NCI-H2107 (cell line): Measurements from ENCODE around the gene BEAN1.
"Not testable (repeated sequence)": the region's sequence is repeated elsewhere in the genome, so short reads cannot be mapped to it uniquely, and the experiment has no call there.

Experiments used
- DNase-seq: peaks from one replicate; lab custom pipeline; 2025; lab: John Stamatoyannopoulos, UW

The BEAN1 gene

DNA sequence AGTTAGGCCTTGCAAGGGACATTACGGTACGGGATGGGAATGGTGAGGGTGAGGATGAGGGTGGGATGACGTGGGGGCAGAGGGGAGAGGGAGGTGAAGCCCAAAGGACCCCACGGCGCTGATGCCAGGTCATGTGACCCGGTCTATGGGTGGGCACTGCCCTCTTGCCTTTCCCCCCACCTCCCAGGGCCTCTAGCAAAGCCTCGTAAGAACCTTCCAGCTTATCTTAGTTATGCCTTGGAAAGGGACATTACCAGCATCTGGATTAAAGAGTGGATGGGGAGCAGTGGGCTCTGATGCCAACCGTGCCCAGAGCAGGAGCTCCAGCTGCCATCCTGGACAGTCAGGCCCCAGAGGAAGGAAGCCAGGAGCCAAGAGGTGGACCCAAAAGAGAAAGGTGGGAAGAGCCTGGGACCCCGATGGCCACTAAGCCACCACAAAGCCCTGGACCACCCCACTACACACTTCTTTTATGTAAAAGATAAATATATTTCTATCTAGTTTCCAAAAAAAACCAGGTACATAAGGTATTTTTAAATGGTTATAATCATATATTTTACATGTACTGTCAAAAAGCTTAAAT is 81.9 kb downstream of the BEAN1 start:
- DNase-seq, result no peak

DNA sequence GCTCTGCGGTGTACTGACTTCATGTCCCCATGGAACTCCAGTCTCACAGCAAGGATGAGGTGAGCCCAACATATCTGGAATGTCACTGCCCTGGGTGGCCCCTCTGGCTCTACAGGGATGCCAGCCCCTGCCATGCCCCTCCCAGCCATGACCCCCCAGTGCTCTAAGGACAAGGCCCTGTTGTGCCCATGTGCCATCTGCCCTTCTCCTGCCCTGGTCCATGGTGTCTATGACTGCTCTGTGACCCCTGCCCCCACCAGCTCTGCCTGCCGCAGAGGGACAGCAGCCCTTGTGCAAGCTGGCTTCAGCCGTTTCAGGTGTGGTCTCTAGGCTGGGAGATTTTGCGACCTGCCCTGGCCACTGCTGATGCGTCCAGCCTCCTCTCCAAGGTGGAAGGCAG is 82.5 kb downstream of the BEAN1 start:
- DNase-seq, result no peak

DNA sequence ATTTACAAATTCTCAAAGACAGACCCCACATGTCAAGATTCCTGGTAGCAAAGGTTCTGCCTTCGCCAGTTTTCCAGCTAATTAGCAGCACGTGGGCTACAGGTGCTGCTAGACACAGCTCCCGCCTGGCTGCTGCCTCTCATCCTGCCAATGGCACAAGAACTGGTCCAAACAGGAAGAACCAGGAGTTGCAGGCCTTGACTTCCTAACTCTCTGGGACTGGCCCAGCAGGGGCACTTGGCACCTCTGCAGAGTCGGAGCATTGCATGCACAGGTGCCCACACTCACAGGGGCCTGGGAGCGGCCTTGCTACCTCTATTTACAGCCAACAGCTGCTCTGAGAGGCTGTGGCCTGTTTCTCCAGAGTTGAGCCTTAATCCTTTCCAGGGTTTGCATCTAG is 83.2 kb downstream of the BEAN1 start:
- DNase-seq, result no peak

DNA sequence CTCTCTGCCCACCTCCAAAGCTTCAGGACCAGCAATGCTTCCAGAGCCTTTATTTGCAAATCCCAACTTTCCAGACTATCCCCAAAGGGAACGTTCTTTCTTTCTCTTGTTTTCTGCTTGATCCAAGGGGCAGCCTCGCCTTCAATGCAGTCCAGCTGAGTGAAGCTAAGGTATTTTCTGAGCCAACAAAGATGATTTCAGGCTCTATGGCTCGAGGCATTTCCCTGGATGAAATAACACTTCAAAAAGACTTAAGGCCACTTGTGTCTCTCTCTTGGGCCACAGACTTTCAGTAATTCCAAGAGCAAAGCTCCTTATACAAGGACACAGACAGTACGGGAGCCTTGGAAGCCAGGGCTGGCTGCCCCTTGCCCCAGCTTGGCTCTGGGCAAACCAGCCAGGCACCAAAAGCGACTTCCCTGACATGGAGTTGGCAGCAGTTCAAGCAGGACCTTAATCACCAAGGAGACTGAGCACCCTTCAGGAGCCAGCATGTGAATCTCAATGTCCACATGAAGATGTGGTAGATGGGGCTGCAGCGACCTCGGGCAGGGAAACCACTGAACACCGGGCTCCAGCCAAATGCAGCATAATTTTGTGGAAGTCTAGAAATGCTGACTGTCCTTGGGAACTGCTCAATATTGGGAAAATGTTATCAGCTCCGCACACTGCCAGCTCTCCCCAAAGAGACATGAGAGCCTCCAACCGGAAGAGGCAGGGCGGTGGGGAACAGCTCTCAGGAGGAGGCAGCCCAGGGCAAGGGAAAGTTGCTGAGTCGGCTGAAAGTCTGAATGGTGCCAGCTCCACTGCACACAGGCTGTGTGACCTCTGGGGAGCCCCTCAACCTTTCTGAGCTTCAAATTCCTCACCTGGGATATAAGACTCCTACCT is 83.9 kb downstream of the BEAN1 start:
- no peak for DNase-seq

DNA sequence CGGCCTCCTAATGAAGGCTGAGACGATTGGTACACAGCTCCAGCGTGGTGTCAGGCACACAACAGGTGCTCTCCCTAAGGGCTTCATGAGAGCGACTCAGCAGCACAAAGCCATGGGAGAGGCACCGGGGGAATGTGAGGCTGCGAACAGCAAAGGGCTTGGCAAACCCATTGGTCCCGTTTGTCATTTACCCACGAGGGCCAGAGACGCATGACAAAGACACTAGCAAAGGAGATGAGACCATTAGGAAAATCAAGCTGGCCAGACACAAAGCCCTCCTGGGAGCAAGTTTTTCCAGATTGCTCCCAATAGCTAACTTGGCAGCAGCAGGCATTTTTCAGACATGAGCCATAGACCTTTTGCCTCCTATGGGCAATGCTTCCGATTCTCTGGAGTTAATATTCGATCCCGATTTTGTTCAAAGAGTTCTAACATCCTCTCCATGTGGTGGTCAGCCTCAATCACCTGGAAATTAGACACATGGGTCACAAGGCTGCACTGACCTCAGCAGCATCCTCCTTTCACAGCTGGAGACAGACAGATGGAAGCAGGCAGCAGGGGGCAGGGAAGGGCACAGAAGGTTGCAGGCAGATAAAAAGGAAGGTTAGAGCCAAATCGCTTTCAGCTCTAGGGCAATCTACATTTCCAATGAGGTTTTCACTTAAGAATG is 84.6 kb downstream of the BEAN1 start:
- no peak for DNase-seq

DNA sequence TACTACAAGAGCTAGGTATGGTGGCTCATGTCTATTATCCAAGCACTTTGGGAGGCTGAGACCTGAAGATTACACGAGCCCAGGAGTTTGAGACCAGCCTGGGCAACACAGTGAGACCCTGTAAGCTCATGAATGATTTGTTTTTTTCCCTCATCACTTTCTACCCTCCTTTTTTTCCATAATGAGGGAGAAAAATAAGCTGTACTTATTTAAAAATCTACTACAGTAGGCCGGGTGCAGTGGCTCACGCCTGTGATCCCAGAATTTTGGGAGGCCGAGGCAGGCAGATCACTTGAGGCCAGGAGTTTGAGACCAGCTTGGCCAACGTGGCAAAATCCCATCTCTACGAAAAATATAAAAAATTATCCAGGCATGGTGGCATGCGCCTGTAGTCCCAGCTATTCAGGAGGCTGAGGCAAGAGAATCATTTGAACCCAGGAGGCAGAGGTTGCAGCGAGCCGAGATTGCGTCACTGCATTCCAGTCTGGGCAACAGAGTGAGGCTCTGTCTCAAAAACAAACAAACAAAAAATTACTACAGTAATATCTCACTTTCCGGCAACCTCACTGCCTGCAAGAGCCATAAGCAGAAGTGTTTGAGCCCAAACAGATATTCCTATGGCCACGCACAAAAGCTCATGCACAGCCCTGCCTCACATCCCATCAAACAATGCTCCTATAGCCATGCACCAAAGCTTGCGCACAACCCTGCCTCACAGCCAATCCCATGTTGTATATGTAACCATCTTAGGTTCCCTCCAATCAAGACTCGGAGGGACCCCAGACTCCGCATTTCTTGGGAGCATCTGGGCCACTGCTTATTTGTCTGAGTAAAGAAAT is 85.4 kb downstream of the BEAN1 start:
- no peak for DNase-seq

DNA sequence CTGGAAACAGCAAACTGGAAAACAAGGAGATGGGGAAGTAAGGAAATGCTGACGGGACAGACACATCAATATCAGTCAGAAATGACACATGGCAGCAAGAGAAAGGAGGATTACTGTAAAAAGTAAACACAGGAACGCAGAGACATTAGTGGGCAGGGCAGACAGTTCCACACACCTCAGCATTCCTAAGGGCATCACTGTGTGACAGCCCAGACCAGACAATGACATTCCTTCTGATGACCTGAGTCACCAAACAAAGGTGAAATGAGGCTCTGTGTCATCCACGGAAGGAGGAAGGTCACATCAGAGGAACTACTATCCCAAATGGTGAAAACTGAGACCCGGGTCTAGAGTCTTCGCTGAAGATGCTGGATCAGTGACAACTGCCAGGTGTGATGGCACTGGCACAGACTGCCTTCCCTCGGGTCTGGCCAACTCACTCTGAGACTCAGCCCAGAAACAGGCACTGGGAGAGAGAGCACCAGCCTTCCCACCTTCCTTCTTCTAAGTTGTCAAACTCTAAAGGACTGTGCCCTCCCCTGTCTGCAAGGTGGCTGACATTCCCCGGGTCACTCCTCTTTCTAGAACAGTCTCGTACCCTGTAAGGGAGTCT is 86.1 kb downstream of the BEAN1 start:
- no peak for DNase-seq

DNA sequence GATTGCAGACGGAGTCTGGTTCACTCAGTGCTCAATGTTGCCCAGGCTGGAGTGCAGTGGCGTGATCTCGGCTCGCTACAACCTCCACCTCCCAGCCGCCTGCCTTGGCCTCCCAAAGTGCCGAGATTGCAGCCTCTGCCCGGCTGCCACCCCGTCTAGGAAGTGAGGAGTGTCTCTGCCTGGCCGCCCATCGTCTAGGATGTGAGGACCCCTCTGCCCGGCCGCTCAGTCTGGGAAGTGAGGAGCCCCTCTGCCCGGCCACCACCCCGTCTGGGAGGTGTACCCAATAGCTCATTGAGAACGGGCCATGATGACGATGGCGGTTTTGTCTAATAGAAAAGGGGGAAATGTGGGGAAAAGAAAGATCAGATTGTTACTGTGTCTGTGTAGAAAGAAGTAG is 87.3 kb downstream of the BEAN1 start:
- DNase-seq, result not testable (repeated sequence)

DNA sequence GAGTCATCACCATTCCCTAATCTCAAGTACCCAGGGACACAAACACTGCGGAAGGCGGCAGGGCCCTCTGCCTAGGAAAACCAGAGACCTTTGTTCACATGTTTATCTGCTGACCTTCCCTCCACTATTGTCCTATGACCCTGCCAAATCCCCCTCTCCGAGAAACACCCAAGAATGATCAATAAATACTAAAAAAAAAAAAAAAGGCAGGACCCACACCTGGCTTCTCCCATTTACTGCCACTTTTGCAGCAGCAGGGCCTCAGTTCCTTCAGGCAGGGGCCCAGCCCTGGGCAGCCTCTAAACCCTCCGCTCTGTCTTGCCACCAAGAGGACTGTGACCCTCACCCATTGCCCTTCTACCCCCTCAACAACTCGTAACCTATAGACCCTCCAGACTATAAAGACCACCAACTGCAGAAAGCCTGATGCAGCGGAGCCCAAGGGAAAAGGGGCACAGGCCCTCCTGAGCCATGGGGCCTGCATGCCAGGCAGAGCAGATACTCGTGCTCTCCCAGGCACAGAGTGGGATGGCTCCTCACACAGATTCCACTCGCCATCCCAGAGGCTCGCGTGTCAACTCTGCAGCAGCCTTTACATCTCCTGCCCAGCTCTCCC is 88.0 kb downstream of the BEAN1 start:
- not testable (repeated sequence) for DNase-seq

DNA sequence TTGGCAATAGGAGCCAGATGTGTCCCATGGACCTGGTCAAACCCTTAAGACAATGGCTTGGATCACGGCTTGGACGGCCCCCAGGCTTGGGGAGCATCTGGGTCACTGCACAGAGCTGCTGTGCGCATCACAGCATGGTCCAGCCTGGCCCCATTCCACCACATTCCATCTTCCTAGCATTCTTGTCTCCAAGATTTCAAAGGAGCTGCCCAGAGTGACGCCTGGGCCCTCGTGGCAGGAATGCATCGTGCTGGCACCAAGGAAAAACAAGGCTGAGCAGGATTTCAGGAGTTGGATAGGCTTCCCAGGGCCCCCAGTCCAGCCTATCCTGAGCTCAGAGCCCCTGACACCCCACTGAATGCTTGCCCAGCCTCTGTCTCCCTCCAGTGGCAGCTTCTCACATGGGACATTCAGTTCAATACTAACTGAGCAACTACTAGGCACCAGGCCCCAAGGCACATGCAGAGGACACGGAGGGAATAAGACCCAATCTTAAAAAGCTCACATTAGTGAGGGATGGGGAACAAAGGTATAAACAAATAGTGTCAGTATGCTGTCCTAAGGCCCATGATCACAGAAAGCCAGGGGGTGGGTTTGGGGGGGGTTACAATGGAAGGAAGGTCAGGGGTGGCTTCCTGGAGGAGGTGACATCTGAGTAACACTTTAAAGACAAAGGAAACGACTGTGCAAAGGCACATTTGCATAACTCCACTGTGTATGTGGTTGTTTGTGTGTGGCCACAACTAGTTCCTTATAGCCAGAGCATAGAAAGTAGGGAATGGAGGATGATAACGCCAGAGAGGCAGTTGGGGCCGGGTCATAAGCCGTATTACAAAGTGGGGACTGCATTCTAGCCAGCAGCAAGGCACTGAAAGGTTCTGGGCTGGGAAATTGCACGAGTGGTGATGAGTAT is 88.8 kb downstream of the BEAN1 start:
- DNase-seq, result no peak

DNA sequence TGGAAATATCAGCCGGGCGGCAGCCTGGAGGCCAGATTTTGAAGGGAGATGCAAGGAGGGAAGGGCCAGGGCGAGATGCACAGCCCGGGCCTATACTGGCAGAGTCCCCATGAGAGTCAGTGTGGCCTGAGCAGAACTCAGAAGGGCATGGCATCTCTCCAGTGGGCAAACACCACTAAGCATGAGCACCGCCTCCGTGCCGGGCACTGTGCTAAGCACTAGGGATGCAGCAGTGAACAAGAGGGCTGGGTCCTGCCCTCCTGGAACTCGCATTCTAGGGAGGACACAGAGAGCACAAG is 89.4 kb downstream of the BEAN1 start:
- DNase-seq, result no peak

DNA sequence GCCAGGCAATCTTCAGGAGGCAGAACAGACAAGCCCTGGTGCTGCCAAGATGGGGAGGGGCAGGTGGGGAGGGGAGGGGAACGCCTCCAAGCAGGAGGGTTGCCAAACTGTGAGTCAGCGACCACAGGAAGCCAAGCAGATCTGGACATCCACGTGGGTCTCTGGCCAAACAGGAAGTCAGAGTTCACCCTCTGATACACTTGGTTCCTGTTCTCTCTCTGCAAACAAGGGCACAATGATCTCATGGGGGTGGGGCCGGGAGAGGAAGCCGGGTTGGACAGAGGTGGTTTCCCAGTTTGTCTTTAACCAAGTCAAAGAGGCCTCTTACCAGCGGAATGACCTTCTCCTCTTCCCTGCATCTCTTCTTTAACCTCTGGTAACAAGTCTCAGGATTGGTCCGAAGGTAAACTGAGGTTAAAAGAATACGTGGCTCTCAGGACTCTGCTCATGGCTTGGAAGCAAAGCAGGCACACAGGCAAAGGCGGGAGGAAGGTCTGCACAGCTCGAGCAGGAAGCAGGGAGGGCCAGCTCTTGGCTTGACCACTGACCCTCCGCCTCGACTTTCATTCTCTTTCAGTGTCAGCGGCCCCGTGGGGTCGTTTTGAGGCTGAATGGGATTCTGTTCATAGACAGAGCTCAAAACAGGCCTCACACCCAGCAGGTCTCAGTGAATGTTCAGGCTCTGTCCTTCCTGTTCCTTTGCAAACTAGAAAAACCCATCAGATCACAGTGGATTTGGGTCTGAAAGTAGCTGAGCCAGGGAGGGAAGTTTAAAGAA is 89.9 kb downstream of the BEAN1 start:
- no peak for DNase-seq

DNA sequence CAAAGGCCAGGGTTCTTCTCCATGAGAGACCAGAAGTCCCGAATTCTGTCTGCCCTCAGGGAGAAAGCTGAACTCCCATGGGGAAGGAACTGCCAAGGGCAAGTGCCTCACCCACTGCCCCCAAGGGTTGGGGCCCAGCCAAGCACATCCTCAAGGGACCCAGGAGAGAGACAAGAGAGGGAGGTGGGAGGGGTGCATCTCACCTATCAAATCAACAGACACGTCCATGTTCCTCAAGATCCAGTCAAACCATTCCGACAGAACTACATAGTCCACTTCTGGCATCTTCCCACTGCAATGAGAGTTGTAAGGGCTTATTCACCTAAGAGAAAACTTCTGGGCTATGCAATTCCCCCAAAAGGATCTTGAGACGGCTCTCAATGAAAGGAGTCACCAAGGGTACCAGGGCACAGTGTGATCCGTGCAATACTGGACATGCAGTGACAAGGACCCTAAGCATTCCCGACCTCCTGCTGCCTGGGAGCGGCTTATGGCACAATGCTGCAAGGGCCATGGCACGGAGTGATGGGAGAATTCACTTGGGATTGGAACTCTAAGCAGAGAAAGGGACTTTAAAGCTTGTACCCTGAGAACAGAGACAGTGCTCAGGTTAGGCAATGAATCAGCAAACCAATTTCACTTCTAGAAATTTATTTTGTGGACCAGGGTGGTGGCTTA is 90.6 kb downstream of the BEAN1 start:
- no peak for DNase-seq

DNA sequence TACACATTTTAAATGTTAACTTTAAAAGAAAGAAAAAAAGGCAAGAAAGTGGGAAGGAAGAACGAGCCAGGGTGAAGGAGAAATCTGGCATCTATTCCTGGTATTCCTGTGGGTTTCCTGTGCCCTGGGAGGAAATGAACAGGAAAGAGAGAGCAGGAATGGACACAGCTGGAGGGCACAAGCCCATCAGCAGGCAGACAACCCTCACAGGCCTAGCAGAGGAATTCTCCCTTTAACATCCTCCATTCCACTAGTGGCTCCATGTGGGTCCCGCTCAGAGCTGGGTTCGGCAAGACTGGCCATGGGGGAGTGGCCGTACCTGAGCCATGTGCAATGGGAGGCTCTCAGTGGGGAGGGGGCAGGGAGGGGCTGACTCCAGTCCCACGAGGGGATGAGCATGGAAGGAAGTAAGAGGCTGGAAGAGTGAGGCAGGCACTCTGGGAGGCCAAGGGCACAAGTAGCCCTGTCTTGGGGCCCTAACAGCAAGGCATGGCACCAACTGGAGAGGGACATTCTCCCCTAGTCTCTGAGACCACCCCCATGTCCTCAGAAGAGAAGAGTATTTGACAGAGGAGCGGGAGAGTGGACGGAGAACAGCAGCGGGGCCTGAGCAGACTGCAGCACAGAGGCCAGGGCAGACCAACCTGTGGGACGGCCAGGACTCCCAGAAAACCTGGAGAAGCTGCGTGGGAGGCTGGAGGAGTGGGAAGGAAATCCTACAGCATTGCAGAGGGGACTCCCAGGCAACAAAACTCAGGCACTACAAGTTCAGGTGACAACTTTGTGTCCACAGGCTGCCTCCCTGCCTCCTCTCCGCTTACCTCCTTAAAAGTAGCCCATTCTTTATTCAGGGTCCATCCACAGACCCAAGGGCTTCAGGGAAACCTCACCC is 92.6 kb downstream of the BEAN1 start:
- DNase-seq, result no peak

DNA sequence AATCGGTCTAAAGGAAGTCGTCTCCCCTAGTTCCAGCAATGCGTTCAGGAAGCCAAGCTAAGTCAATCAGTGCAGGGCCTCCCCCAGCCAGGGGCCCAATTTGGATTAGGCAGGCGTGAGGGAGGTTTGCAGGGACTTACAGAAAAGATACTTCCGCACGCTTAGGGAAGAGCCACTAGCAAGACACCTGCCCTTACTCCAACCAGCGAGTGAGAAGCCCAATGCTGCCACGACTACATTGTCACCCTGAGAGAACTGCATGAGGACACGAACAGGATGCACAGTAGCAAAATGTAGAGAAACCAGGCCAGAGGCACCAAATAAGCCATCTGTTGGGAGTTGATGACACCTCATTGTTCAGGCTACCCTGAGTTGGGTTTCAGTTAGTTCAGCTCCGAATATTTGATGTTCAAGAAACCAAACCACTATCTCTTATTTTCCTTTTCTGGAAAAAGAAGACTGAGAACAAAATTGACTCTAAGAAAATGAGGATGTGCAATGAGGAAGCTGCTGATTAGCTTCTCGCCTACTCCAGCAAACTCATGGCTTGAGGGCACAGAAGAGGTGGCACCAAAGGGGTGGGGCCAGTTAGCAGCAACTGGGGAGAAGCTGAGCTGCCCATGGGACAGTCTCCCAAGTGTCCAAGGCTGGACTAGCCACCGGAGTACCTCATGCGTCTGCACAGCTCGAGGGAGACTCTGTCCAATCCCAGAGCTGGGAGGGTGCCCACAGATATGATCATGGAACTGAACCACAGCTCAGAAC is 93.5 kb downstream of the BEAN1 start:
- DNase-seq, result no peak

DNA sequence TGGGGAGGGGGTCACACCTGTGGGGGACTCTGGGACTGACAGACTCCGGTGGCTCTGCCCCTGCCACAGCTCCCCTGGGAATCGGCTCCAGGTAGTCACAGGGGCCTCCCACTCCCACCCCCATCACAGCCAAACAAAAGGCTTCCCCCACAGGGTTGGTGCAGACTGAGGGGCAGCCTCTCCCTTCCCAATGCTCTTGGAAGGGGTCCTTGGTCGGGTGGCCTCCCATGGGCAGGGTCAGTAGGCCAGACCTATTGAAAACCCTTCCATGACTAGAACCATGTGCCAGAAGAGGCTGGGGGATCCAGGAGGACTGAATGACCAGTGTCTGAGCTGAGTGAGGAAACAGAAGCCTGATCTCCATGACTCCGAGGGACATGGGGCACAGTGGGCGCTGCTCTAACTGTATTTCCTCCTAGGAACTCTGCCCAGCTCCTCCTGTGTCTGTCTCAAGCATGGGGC is 94.2 kb downstream of the BEAN1 start:
- DNase-seq, result no peak
